D721Med (cell line): ENCODE results near the gene TSPAN3.

Source experiments
- DNase-seq: peaks from one replicate; pipeline ENCODE4 v3.0.0; 2011; ENCODE audit warnings: low spot score; ENCODE audit not compliant: insufficient read length
- FAIRE-seq: peaks from 2 replicates; lab custom pipeline; 2011; peaks lifted over from hg19 to GRCh38; lab: Jason Lieb, UNC
- CTCF ChIP-seq: IDR thresholded peaks from 2 replicates; pipeline ENCODE4 v1.5.1; 2012; ENCODE audit warnings: mild to moderate bottlenecking, control low read depth; ENCODE audit not compliant: insufficient read depth; ENCODE audit errors: missing control alignments

The TSPAN3 gene

GRCh38 chr15:76991741-76992645 is 78.9 kb downstream of the TSPAN3 start:
- FAIRE-seq (no peak), DNase-seq (no peak)
- TF ChIP-seq CTCF, result no peak
